ENCODE data around the gene FTO. TPM values are rescaled to one million over a fixed set of nuclear protein-coding genes. Genes with fewer than 3 reads are reported as not detected.
A peak's percentile ranks its signal among the peaks of the same experiment; 100 is the strongest.

FTO gene
- total and polyA plus RNA-seq, 2 of the 13 experiments (the other 11 are each of a cell fraction or from before 2014, with no cell fraction given), result 41.6 to 55.8 TPM

GRCh38 chr16:54160939-54161897, 457.3 kb downstream of the FTO start (continued):
- TF ChIP-seq ZNF784 (CRISPR knock-in tag; IDR thresholded peaks at IDR 0.05; ENCODE audit: borderline replicate concordance) (no peak), ZNF354B (CRISPR knock-in tag; IDR thresholded peaks at IDR 0.05) (peak; percentile 26; the same call in 1 of the 2 replicates), HNRNPLL (IDR thresholded peaks at IDR 0.05; ENCODE audit: low read depth, low read length, poor library complexity, severe bottlenecking) (no peak), AGO2 (optimal IDR thresholded peaks at IDR 0.05; ENCODE audit: low read depth, low read length) (no peak), NR3C1 (CRISPR knock-in tag; IDR thresholded peaks at IDR 0.05) (no peak), SIX4 (CRISPR knock-in tag; IDR thresholded peaks at IDR 0.05) (peak; percentile 16; the same call in 1 of the 2 replicates), MEIS2 (CRISPR knock-in tag; IDR thresholded peaks at IDR 0.05) (peak; percentile 71; the same call in 1 of the 2 replicates), MYNN (CRISPR knock-in tag; IDR thresholded peaks at IDR 0.05; ENCODE audit: low read depth) (no peak), POLR2A (IDR thresholded peaks at IDR 0.05; ENCODE audit: insufficient read depth in 1 of 2, low read depth in 2 of 2, low read length in 2 of 2) (0 out of 4 replicates have a peak, but pooled peaks of 1 of the 2 experiments have one; percentile 37), CEBPG (CRISPR knock-in tag; IDR thresholded peaks at IDR 0.05) (peak; percentile 67), ZNF468 (CRISPR knock-in tag; IDR thresholded peaks at IDR 0.05) (no peak), RBM22 (optimal IDR thresholded peaks at IDR 0.05; ENCODE audit: low read length) (no peak), LBX2 (CRISPR knock-in tag; IDR thresholded peaks at IDR 0.05; ENCODE audit: borderline replicate concordance) (no peak), TFAP4 (IDR thresholded peaks at IDR 0.05; ENCODE audit: borderline replicate concordance, low read depth) (peak; percentile 88; the same call in 1 of the 2 replicates), ADNP (CRISPR knock-in tag; IDR thresholded peaks at IDR 0.05) (no peak), ATF4 (CRISPR knock-in tag; IDR thresholded peaks at IDR 0.05) (no peak), E2F1 (CRISPR knock-in tag; IDR thresholded peaks at IDR 0.05) (no peak), ZNF580 (CRISPR knock-in tag; IDR thresholded peaks at IDR 0.05; ENCODE audit: borderline replicate concordance, low read depth) (peak; percentile 76; the same call in 1 of the 2 replicates), ZSCAN20 (CRISPR knock-in tag; IDR thresholded peaks at IDR 0.05; ENCODE audit: borderline replicate concordance) (no peak), ZNF616 (CRISPR knock-in tag; IDR thresholded peaks at IDR 0.05; ENCODE audit: low read depth) (no peak), ZBTB26 (CRISPR knock-in tag; IDR thresholded peaks at IDR 0.05; ENCODE audit: borderline replicate concordance) (no peak)
